GM18499 (cell line): Measurements from ENCODE around the gene DYNC2H1.
"Not testable (repeated sequence)": the region's sequence is repeated elsewhere in the genome, so short reads cannot be mapped to it uniquely, and the experiment has no call there.

Experiments used
- ATAC-seq: cut with Tn5 transposase; IDR thresholded peaks from one replicate; pipeline ENCODE4 v1.9.1; 2021; ENCODE audit warnings: moderate number of reproducible peaks; ENCODE audit not compliant: insufficient read depth, unreplicated experiment

Gene DYNC2H1

GRCh38 chr11:103111400-103111799 lies 2.2 kb downstream of the DYNC2H1 start:
- ATAC-seq: no peak

DNA sequence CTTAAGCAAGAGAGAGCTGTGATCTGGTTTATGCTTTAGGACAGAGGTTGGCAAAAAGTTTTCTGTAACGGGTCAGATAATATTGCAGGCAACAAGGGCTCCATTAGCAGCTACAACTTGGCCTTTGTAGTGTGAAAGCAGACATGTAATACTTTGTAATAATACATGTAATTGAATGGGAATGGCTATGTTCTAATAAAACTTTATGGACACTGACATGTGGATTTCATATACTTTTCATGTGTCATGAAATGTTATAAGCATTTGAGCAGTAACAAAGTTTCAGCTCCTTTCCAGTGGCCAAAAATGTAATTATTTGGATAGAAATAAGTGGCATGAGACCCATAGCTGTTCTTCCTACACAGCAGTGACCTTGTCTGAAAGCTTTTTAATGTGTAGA lies 3.1 kb downstream of the DYNC2H1 start:
- ATAC-seq: no peak

GRCh38 chr11:103114836-103115235 lies 5.6 kb downstream of the DYNC2H1 start:
- ATAC-seq: no peak

DNA sequence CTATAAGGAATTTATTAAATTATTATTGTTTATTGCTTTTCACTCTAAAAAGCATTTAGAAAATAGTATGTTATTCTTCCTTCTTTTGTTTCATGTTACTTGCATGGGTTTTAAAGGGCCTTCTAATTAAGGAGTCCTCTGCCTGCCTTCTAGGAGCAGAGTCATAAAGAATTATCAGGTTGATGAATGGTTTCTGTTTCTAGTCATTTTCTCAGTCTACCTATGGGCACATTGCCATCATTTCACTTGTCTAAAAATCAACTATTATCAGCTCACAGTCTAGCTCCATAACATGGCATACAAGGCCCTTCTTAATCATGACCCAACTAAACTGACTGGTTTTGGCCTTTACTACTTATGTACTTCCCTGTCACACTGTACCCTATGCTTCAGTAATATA lies 16.2 kb downstream of the DYNC2H1 start:
- no peak for ATAC-seq

DNA sequence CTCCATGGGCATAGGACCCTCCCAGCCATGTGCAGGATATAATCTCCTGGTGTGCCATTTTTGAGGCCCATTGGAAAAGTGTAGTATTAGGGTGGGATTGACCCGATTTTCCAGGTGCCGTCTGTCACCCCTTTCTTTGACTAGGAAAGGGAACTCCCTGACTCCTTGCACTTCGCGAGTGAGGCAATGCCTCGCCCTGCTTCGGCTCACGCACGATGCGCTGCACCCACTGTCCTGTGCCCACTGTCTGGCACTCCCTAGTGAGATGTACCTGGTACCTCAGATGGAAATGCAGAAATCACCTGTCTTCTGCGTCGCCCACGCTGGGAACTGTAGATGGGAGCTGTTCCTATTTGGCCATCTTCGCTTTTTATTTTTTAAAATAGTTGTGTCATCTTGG lies 32.8 kb downstream of the DYNC2H1 start:
- ATAC-seq: not testable (repeated sequence)

- no peak for ATAC-seq
Observed at GRCh38 chr11:103147627-103148026, 38.4 kb downstream of the DYNC2H1 start.

- ATAC-seq: no peak
Observed at GRCh38 chr11:103157542-103157941, 48.3 kb downstream of the DYNC2H1 start.

DNA sequence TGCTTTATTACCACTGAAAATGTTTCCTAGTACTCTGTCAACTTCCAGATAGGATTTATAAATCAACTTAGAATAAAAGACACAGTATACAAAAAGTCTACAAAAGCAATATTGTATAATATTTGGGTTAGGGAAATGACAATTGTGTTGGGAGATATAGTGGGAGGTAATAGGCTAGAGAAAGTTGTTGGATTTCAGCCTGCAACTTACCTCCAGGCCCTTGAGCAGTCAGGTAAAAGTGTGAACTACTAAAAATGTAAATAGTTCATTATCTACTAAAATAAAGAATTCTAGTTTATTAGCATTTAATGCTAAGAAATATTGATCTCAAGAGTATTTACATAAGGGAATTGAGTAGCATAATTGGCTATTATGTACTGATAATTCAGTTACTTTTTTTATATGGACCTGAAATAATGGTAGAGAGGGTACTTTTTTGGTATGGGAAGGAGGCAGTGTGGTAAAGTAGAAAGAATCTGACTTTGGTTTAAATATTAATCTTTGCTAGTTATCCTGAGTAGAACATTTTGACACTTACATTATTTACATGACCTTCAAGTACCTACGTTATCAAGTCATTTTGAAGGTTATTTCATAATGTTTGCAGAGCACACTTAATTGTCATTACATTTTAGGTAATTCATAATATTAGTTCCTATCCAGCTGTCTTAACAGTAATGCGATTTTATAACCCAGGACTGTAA lies 55.0 kb downstream of the DYNC2H1 start:
- no peak for ATAC-seq

DNA sequence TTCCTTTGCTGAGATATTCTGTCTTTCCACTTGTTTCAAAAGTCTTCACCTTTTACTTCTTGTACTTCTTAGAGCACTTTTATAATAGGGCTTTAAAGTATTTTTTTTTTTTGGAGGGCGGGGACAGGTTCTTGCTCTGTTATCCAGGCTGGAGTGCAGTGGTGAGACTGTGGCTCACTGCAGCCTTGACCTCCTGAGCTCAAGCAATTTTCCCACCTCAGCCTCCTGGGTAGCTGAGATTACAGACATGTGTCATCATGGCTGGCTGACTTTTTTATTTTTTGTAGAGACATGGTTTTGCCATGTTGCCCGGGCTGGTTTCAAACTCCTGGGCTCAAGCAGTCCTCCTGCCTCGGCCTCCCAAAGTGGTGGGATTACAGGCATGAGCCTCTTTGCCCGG lies 57.9 kb downstream of the DYNC2H1 start:
- no peak for ATAC-seq

- ATAC-seq: no peak
Observed at GRCh38 chr11:103170865-103171264, 61.6 kb downstream of the DYNC2H1 start.

GRCh38 chr11:103175461-103176129 lies 66.4 kb downstream of the DYNC2H1 start:
- ATAC-seq: no peak

DNA sequence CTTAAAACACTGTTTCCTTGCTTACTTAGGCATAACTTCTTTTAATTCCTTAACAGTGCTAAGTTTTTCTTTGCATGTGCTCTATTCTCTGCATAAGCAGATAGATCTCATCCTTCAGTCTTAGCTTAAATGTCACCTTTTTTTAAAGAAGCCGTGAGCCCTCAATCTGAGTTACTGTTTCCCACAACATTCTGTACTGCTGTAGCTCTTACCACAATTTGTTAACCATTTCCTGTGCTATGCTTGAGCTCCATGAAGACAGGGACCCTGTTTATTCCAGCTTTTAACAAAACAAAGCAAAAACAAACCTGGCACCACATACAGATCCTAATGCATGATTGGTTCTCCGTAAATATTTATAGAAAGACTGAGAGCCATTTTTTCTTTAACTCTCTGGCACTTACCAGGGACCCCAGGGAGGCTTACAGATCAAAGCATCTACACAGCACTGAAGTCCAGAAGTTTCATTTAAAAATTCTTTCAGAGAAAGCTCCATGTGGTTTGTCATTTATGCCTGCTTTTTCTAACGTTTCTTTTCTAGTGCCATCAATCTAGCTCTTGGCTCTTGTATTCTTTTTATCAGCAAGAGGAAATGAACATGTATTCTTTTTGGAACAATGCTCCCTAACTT lies 74.9 kb downstream of the DYNC2H1 start:
- ATAC-seq: no peak

- ATAC-seq: no peak
Observed at GRCh38 chr11:103202048-103202651, 92.9 kb downstream of the DYNC2H1 start.

DNA sequence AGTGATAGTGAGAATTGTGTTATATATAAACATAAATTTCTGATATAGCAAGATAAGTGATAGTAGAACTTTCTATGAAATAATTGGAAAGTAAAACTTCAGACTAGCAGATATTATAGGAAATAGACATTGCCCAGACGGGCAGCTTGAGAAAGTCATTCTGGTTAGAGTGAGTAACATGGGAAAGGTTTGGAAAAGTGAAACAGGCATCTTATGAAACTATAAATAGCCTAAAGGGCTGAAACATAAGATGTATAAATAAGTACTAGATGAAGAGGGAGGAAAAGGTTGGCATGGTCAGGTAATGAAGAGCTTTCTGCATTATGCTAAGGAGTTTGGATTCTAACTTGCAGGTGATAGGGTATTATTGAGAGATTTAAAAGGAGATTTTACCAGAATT lies 101.3 kb downstream of the DYNC2H1 start:
- ATAC-seq: no peak

GRCh38 chr11:103215812-103216211 lies 106.6 kb downstream of the DYNC2H1 start:
- no peak for ATAC-seq

DNA sequence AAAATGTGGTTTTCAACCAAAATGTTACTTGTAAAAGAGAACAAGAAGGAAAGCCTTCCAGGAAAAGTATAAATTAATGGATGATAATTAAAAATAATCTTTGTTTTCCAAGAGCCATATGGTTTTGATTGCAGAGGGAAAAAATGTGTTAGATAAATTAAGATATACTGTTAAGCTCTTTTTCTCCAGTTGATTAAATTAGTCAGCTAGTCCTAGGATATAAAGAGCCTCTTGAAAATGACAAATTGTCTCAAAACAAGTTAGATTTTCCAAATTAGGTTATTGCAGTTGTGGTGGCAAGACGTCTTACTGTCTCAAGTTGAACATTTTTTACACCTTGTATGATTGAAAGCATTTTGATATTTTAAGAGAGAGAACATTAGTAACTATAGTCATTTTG lies 110.9 kb downstream of the DYNC2H1 start:
- no peak for ATAC-seq

GRCh38 chr11:103222806-103223205 lies 113.6 kb downstream of the DYNC2H1 start:
- no peak for ATAC-seq

DNA sequence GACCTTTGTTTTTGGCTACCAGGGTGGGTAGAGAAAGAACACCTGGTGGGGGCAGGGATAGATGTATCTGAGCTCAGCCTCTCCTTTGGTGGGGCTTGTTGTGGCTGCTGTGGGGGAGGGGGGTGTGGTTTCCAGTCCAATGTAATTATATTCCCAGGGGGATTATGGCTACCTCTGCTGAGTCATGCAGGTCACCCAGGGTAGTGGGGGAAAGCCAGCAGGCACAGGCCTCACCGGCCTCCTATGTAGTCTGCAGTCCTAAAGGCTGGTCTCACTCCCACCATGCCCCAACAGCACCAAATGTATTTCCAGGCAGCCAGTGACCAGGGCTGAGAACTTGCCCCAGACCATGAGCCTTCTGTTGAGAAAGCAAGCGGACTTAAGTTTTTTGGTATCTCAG lies 119.6 kb downstream of the DYNC2H1 start:
- ATAC-seq: no peak

GRCh38 chr11:103234974-103235373 lies 125.7 kb downstream of the DYNC2H1 start:
- no peak for ATAC-seq

DNA sequence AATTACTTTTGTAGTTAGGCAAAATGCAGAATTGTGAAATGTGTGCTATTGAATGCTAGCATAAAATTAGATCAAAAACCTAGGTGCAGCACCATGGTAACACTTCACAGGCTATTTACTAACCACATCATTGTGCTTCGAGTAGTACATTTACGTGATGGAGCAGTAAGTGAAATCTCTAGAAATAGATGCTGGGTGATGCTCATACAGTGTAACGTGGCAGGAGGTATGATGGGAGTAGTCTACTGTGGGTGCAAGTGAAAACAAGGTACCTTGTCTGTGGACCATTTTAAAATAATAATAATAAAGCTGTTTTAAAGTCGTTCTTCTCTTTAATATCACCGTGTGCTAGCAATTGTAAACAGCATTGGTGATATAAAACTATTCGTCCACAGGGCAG lies 132.3 kb downstream of the DYNC2H1 start:
- ATAC-seq: no peak

GRCh38 chr11:103254123-103254522 lies 144.9 kb downstream of the DYNC2H1 start:
- no peak for ATAC-seq
